Astrocyte of the spinal cord (primary cell): Measurements from ENCODE around the gene TRPM7.

Source experiments
- DNase-seq: peaks from one replicate; pipeline ENCODE4 v3.0.0; 2011; ENCODE audit warnings: low read depth, low spot score
- H3K4me3 ChIP-seq: 2 replicates; pipeline ENCODE4 v1.5.1; 2011; ENCODE audit warnings: low read depth, mild to moderate bottlenecking, low read length, moderate library complexity
- CTCF ChIP-seq: IDR thresholded peaks from 2 replicates; pipeline ENCODE4 v1.5.1; 2012; ENCODE audit warnings: low read depth, mild to moderate bottlenecking, low read length, inconsistent platforms
- in situ Hi-C: cut with HindIII; loops from 2 replicates; pipeline ENCODE4 v1.10.0; 2017; ENCODE audit warnings: low sequenced_read_pairs

The TRPM7 gene

GRCh38 chr15:50531163-50531562 is 155.4 kb downstream of the TRPM7 start:
- no peak for DNase-seq
- in situ Hi-C loops: no loop called here
- TF ChIP-seq CTCF: no peak
- H3K4me3 ChIP-seq: no peak overlapping the region

GRCh38 chr15:50523851-50524251 is 162.7 kb downstream of the TRPM7 start:
- DNase-seq: no peak
- H3K4me3 ChIP-seq: no peak overlapping the region
- in situ Hi-C loops: no loop called here
- TF ChIP-seq CTCF: no peak

GRCh38 chr15:50519740-50520425 is 166.7 kb downstream of the TRPM7 start:
- no peak for DNase-seq
- TF ChIP-seq CTCF: no peak
- in situ Hi-C loops: no loop called here
- no peak overlapping the region for H3K4me3 ChIP-seq

- H3K4me3 ChIP-seq: no peak overlapping the region
- in situ Hi-C loops: no loop called here
Observed at GRCh38 chr15:50513001-50513400, 173.6 kb downstream of the TRPM7 start.

More at GRCh38 chr15:50513001-50513400, 173.6 kb downstream of the TRPM7 start:
- TF ChIP-seq CTCF: no peak
- no peak for DNase-seq
